ENCODE measurements around the gene GM2A. TPM values are rescaled to one million over a fixed set of nuclear protein-coding genes. Genes with fewer than 3 reads are reported as not detected.

Gene GM2A
- total and polyA plus RNA-seq, 2 of the 13 experiments (the other 11 are each of a cell fraction or from before 2014, with no cell fraction given): 14.6 to 29.6 TPM

GRCh38 chr5:151223447-151224264 lies 29.3 kb upstream of the GM2A start, which contains the start of gene CCDC69 (continued):
- TF ChIP-seq ZNF225 (CRISPR knock-in tag; IDR thresholded peaks at IDR 0.05): no peak; the same call in 1 of the 2 replicates
- TF ChIP-seq IRX3 (CRISPR knock-in tag; IDR thresholded peaks at IDR 0.05; ENCODE audit: borderline replicate concordance, low read depth): 0 out of 2 replicates have a peak, but pooled peaks have one; percentile 57
- TF ChIP-seq ATF7-NPFF (CRISPR knock-in tag; IDR thresholded peaks at IDR 0.05; ENCODE audit: low read depth): peak; percentile 67; the same call in 1 of the 2 replicates
- no peak for TF ChIP-seq ZNF577 (CRISPR knock-in tag; IDR thresholded peaks at IDR 0.05; ENCODE audit: borderline replicate concordance, low read depth)
- no peak for TF ChIP-seq PCBP2 (optimal IDR thresholded peaks at IDR 0.05; ENCODE audit: low read depth, low read length, poor library complexity, severe bottlenecking)
- peak; percentile 60 for TF ChIP-seq ZNF331 (CRISPR knock-in tag; IDR thresholded peaks at IDR 0.05)
- peak; percentile 44; the same call in 1 of the 2 replicates for TF ChIP-seq KAT8 (CRISPR knock-in tag; IDR thresholded peaks at IDR 0.05)
- TF ChIP-seq, protein P1, sequence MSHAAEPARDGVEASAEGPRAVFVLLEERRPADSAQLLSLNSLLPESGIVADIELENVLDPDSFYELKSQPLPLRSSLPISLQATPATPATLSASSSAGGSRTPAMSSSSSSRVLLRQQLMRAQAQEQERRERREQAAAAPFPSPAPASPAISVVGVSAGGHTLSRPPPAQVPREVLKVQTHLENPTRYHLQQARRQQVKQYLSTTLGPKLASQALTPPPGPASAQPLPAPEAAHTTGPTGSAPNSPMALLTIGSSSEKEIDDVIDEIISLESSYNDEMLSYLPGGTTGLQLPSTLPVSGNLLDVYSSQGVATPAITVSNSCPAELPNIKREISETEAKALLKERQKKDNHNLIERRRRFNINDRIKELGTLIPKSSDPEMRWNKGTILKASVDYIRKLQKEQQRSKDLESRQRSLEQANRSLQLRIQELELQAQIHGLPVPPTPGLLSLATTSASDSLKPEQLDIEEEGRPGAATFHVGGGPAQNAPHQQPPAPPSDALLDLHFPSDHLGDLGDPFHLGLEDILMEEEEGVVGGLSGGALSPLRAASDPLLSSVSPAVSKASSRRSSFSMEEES (CRISPR knock-in tag; IDR thresholded peaks at IDR 0.05): no peak
- no peak; the same call in 1 of the 2 replicates for TF ChIP-seq ETV6 (CRISPR knock-in tag; conservative IDR thresholded peaks at IDR 0.05)
- no peak for TF ChIP-seq RBM22 (optimal IDR thresholded peaks at IDR 0.05; ENCODE audit: low read length)
- TF ChIP-seq STAG1 (CRISPR knock-in tag; IDR thresholded peaks at IDR 0.05): peak; percentile 15; the same call in 1 of the 2 replicates
- TF ChIP-seq KDM4B (CRISPR knock-in tag; IDR thresholded peaks at IDR 0.05): no peak
- TF ChIP-seq SRSF4 (IDR thresholded peaks at IDR 0.05; ENCODE audit: low read depth, low read length, poor library complexity, severe bottlenecking): no peak
- no peak for TF ChIP-seq PBX3 (CRISPR knock-in tag; IDR thresholded peaks at IDR 0.05; ENCODE audit: borderline replicate concordance)
- TF ChIP-seq PHB2 (IDR thresholded peaks at IDR 0.05; ENCODE audit: partially characterized antibody): no peak
- no peak for TF ChIP-seq TOE1 (CRISPR knock-in tag; IDR thresholded peaks at IDR 0.05)
- no peak for TF ChIP-seq ZFP41 (CRISPR knock-in tag; IDR thresholded peaks at IDR 0.05; ENCODE audit: borderline replicate concordance)
- TF ChIP-seq ZNF121 (CRISPR knock-in tag; IDR thresholded peaks at IDR 0.05): no peak
- TF ChIP-seq SATB2 (CRISPR knock-in tag; IDR thresholded peaks at IDR 0.05): 0 out of 2 replicates have a peak, but pooled peaks have one; percentile 2
- no peak for TF ChIP-seq TOPORS (CRISPR knock-in tag; IDR thresholded peaks at IDR 0.05)
- no peak for TF ChIP-seq U2AF2 (IDR thresholded peaks at IDR 0.05; ENCODE audit: low read depth, low read length)
- no peak for TF ChIP-seq CREM (IDR thresholded peaks at IDR 0.05)
- TF ChIP-seq CREM (CRISPR knock-in tag; IDR thresholded peaks at IDR 0.05): no peak
- TF ChIP-seq ZNF768 (CRISPR knock-in tag; IDR thresholded peaks at IDR 0.05): peak; percentile 100
- no peak for TF ChIP-seq ZFP37 (CRISPR knock-in tag; IDR thresholded peaks at IDR 0.05; ENCODE audit: borderline replicate concordance)
- TF ChIP-seq ZNF558 (CRISPR knock-in tag; IDR thresholded peaks at IDR 0.05; ENCODE audit: borderline replicate concordance): 0 out of 2 replicates have a peak, but pooled peaks have one; percentile 82
- no peak for TF ChIP-seq ZNF784 (CRISPR knock-in tag; IDR thresholded peaks at IDR 0.05; ENCODE audit: borderline replicate concordance)
- peak; percentile 65; the same call in 1 of the 2 replicates for TF ChIP-seq TAF1 (CRISPR knock-in tag; IDR thresholded peaks at IDR 0.05)
- peak; percentile 48; the same call in 1 of the 2 replicates for TF ChIP-seq NR2C2 (CRISPR knock-in tag; IDR thresholded peaks at IDR 0.05; ENCODE audit: borderline replicate concordance)
